Calu3 (cell line): ENCODE results near the gene PCDHGA5. TPM values are rescaled to one million over a fixed set of nuclear protein-coding genes. Genes with fewer than 3 reads are reported as not detected.
A peak's percentile ranks its signal among the peaks of the same experiment; 100 is the strongest.
"Not testable (repeated sequence)": the region's sequence is repeated elsewhere in the genome, so short reads cannot be mapped to it uniquely, and the experiment has no call there.

Source experiments
- BruUV-seq: library from RNA; stranded (reverse); fragments of 400-500 nt; replicated peaks from 2 replicates; lab custom pipeline; 2021; lab: Mats Ljungman, UMichigan
- CTCF ChIA-PET: fragments of 300-600 bp; sonication (Branson Sonifier 250); formaldehyde crosslinking; loops from one replicate; lab custom pipeline; 2022; ENCODE audit warnings: antibody characterized with exemption; lab: Charles Lee
- DNase-seq: peaks from one replicate; pipeline ENCODE4 v3.0.0; 2022
- H3K27ac Mint-ChIP-seq: one replicate; pipeline ENCODE4 v1.8.0; 2022; ENCODE audit warnings: mixed read lengths; ENCODE audit not compliant: unreplicated experiment
- H3K27me3 Mint-ChIP-seq: one replicate; pipeline ENCODE4 v1.8.0; 2022; ENCODE audit warnings: mixed read lengths; ENCODE audit not compliant: unreplicated experiment
- H3K36me3 Mint-ChIP-seq: one replicate; pipeline ENCODE4 v1.8.0; 2022; ENCODE audit warnings: mild to moderate bottlenecking, moderate library complexity, mixed read lengths; ENCODE audit not compliant: insufficient read depth, unreplicated experiment
- H3K4me1 Mint-ChIP-seq: one replicate; pipeline ENCODE4 v1.8.0; 2022; ENCODE audit warnings: mild to moderate bottlenecking, low read depth, mixed read lengths; ENCODE audit not compliant: unreplicated experiment
- H3K4me3 Mint-ChIP-seq: one replicate; pipeline ENCODE4 v1.8.0; 2022; ENCODE audit warnings: mild to moderate bottlenecking, low read depth, moderate library complexity, mixed read lengths; ENCODE audit not compliant: unreplicated experiment
- H3K9me3 Mint-ChIP-seq: one replicate; pipeline ENCODE4 v1.8.0; 2022; ENCODE audit warnings: low read depth, mixed read lengths; ENCODE audit not compliant: unreplicated experiment
- CTCF ChIP-seq: fragments of 200-600 bp; IDR thresholded peaks from one replicate; pipeline ENCODE4 v1.8.0; 2022; ENCODE audit warnings: antibody characterized with exemption; ENCODE audit not compliant: unreplicated experiment
- intact Hi-C: fragments of 100-400 bp; cut with micrococcal nuclease; formaldehyde crosslinking; loops from one replicate; pipeline ENCODE4 v1.10.0; 2022; ENCODE audit not compliant: unreplicated experiment
- total RNA-seq: library from RNA; stranded (reverse); gene quantifications from 2 replicates; pipeline ENCODE4 v1.2.3, GENCODE V29; 2022

The PCDHGA5 gene
- total RNA-seq, 1 experiment from 2014 or later, result 0.12 TPM

GRCh38 chr5:141397756-141398551 is 34.0 kb downstream of the PCDHGA5 start, which contains the start of gene PCDHGB5:
TSS of gene PCDHGB5 (plus strand) at chr5:141397947. CDS start at chr5:141398128, 181 bp downstream.
- H3K27me3 Mint-ChIP-seq, H3K4me1 Mint-ChIP-seq, intact Hi-C loops, BruUV-seq, H3K27ac Mint-ChIP-seq: not testable (repeated sequence)
- peaks cover 15% of the 10 kb centered on the region for H3K36me3 Mint-ChIP-seq
- CTCF ChIA-PET, result interaction anchor here (1.0 to 2.3 kb wide), 6 partner anchors 20 to 174 kb away, joined by 3 to 9 read pairs (median 6); partner anchors contain the start of genes PCDHB14 and PCDHGB7
- H3K4me3 Mint-ChIP-seq, result peak within 1 kb of the TSS; percentile 58
- peak; percentile 70 for DNase-seq
- TF ChIP-seq CTCF, result peak; percentile 67
- peaks cover 11% of the 10 kb centered on the region for H3K9me3 Mint-ChIP-seq

- intact Hi-C loops, result no loop called here
- no peaks in the 10 kb centered on the region for H3K27me3 Mint-ChIP-seq
- no peak for TF ChIP-seq CTCF
- H3K4me3 Mint-ChIP-seq, result no peak overlapping the region
- peaks cover 20% of the 10 kb centered on the region for H3K36me3 Mint-ChIP-seq
- no peaks in the 10 kb centered on the region for H3K4me1 Mint-ChIP-seq
- no peak for DNase-seq
- H3K27ac Mint-ChIP-seq, result no peak overlapping the region
- H3K9me3 Mint-ChIP-seq, result peaks cover 11% of the 10 kb centered on the region
- BruUV-seq, result TSS peak; percentile 17
- CTCF ChIA-PET, result no interaction called here
Observed at GRCh38 chr5:141398608-141399007, 34.6 kb downstream of the PCDHGA5 start.

- DNase-seq, result no peak
- Mint-ChIP-seq H3K4me3 (no peak overlapping the region), H3K9me3 (peaks cover 9% of the 10 kb centered on the region), H3K4me1 (peaks cover under 1% of the 10 kb centered on the region), H3K27me3 (no peaks in the 10 kb centered on the region), H3K36me3 (peaks cover 24% of the 10 kb centered on the region), H3K27ac (no peak overlapping the region)
- no peak for TF ChIP-seq CTCF
- CTCF ChIA-PET, result no interaction called here
- no TSS peak for BruUV-seq
- intact Hi-C loops, result loop anchor here (5.0 kb wide), 1 partner anchor 78 kb away; the partner anchor contains the start of gene PCDHGC3
Observed at GRCh38 chr5:141399555-141400258, 35.7 kb downstream of the PCDHGA5 start.

- CTCF ChIA-PET, result interaction anchor here (0.9 to 1.9 kb wide), 11 partner anchors 15 to 617 kb away, joined by 3 to 22 read pairs (median 5); partner anchors contain the start of genes PCDHA1, PCDHB14, PCDHGB7 and PCDHGC3
- no peaks in the 10 kb centered on the region for H3K27me3 Mint-ChIP-seq
- TSS peak; percentile 40 for BruUV-seq
- peak within 1 kb of the TSS; percentile 95 for H3K4me3 Mint-ChIP-seq
- peak; percentile 83 for TF ChIP-seq CTCF
- peaks cover 17% of the 10 kb centered on the region for H3K4me1 Mint-ChIP-seq
- DNase-seq, result peak; percentile 73
- peak within 1 kb of the TSS; percentile 68 for H3K27ac Mint-ChIP-seq
- peaks cover 31% of the 10 kb centered on the region for H3K36me3 Mint-ChIP-seq
- intact Hi-C loops, result loop anchor here (1.0 to 5.0 kb wide), 5 partner anchors 75 to 180 kb away; partner anchors contain the start of genes PCDHB14 and PCDHGC3
- H3K9me3 Mint-ChIP-seq, result peaks cover 11% of the 10 kb centered on the region
Observed at GRCh38 chr5:141402553-141403243, 38.7 kb downstream of the PCDHGA5 start, which contains the start of gene PCDHGA9. TSS of gene PCDHGA9 (plus strand) at chr5:141402778. CDS start at chr5:141402953, 175 bp downstream.
